SU-DHL-6 (cell line): Measurements from ENCODE around the gene KCNH1.

ENCODE experiments used
- H2AFZ ChIP-seq: fragments of 200-600 bp; sonication (generic); 2 replicates; pipeline ENCODE4 v1.6.1; 2014; ENCODE audit warnings: low read depth, mild to moderate bottlenecking, moderate library complexity, mixed read lengths, antibody characterized with exemption, low read length; ENCODE audit not compliant: severe bottlenecking
- H3F3A ChIP-seq: fragments of 200-600 bp; shearing (Covaris generic); 2 replicates; pipeline ENCODE4 v1.6.0; 2016; ENCODE audit warnings: antibody characterized with exemption, mild to moderate bottlenecking; ENCODE audit not compliant: insufficient read depth
- H3K27ac ChIP-seq: fragments of 200-600 bp; sonication (generic); 2 replicates; pipeline ENCODE4 v1.5.1; 2016; ENCODE audit warnings: low read depth, mild to moderate bottlenecking, low read length, moderate library complexity, mixed read lengths
- H3K27me3 ChIP-seq: fragments of 200-600 bp; sonication (generic), shearing (Covaris generic); 2 replicates; pipeline ENCODE4 v1.6.0; 2014; ENCODE audit warnings: mild to moderate bottlenecking, low read length
- H3K36me3 ChIP-seq: fragments of 200-600 bp; sonication (generic); 2 replicates; pipeline ENCODE4 v1.6.1; 2014; ENCODE audit warnings: mild to moderate bottlenecking, low read length, mixed read lengths
- H3K4me2 ChIP-seq: fragments of 300-600, 200-600 bp; shearing (Covaris generic), sonication (generic); 2 replicates; pipeline ENCODE4 v1.6.0; 2014; ENCODE audit warnings: low read length, low read depth, mild to moderate bottlenecking; ENCODE audit not compliant: poor library complexity, severe bottlenecking
- H3K4me3 ChIP-seq: fragments of 200-600 bp; sonication (generic); 2 replicates; pipeline ENCODE4 v1.5.1; 2014; ENCODE audit warnings: antibody characterized with exemption, low read length, mild to moderate bottlenecking, mixed read lengths; ENCODE audit not compliant: insufficient read depth, poor library complexity, severe bottlenecking
- H3K79me2 ChIP-seq: fragments of 200-600 bp; sonication (generic); 2 replicates; pipeline ENCODE4 v1.6.1; 2014; ENCODE audit warnings: mild to moderate bottlenecking, low read length, moderate library complexity; ENCODE audit not compliant: insufficient read depth
- H3K9ac ChIP-seq: fragments of 200-600 bp; sonication (generic); 2 replicates; pipeline ENCODE4 v1.7.0; 2014; ENCODE audit warnings: mild to moderate bottlenecking, low read length
- H3K9me2 ChIP-seq: fragments of 200-600 bp; sonication (generic); replicated peaks from 2 replicates; pipeline ENCODE4 v1.6.1; 2014; ENCODE audit warnings: low read length; ENCODE audit not compliant: insufficient read depth
- H3K9me3 ChIP-seq: fragments of 200-600 bp; sonication (generic); 2 replicates; pipeline ENCODE4 v1.6.1; 2014; ENCODE audit warnings: low read length, mixed read lengths; ENCODE audit not compliant: insufficient read depth
- H4K20me1 ChIP-seq: fragments of 200-600 bp; sonication (generic); 2 replicates; pipeline ENCODE4 v1.6.1; 2014; ENCODE audit warnings: low read depth, mild to moderate bottlenecking, antibody characterized with exemption, low read length, moderate library complexity, mixed read lengths
- EZH2phosphoT487 ChIP-seq: fragments of 200-600 bp; sonication (generic), shearing (Covaris generic); conservative IDR thresholded peaks from 2 replicates; pipeline ENCODE4 v1.6.1; 2018; ENCODE audit warnings: mild to moderate bottlenecking, antibody characterized with exemption, low read length, moderate library complexity, mixed read lengths
- TF ChIP-seq, protein P1 (sequence below): fragments of 200-600 bp; sonication (generic); IDR thresholded peaks from one replicate; pipeline ENCODE4 v1.5.1; 2017; ENCODE audit warnings: antibody characterized with exemption, mild to moderate bottlenecking, low read length, moderate library complexity; ENCODE audit not compliant: insufficient read depth, poor library complexity, severe bottlenecking

Gene KCNH1

GRCh38 chr1:211153932-211154331, 20.0 kb upstream of the KCNH1 start:
- Histone ChIP-seq H3K27me3 (no peaks in the 10 kb centered on the region), H3K9me2 (no peaks in the 10 kb centered on the region), H4K20me1 (no peaks in the 10 kb centered on the region), H3F3A (no peaks in the 10 kb centered on the region), H3K9ac (no peak overlapping the region), H3K4me3 (no peak overlapping the region), H3K79me2 (no peaks in the 10 kb centered on the region), H3K27ac (no peak overlapping the region), H2AFZ (no peak overlapping the region), H3K4me2 (no peak overlapping the region), H3K36me3 (no peaks in the 10 kb centered on the region), H3K9me3 (no peaks in the 10 kb centered on the region)
- TF ChIP-seq, protein P1, sequence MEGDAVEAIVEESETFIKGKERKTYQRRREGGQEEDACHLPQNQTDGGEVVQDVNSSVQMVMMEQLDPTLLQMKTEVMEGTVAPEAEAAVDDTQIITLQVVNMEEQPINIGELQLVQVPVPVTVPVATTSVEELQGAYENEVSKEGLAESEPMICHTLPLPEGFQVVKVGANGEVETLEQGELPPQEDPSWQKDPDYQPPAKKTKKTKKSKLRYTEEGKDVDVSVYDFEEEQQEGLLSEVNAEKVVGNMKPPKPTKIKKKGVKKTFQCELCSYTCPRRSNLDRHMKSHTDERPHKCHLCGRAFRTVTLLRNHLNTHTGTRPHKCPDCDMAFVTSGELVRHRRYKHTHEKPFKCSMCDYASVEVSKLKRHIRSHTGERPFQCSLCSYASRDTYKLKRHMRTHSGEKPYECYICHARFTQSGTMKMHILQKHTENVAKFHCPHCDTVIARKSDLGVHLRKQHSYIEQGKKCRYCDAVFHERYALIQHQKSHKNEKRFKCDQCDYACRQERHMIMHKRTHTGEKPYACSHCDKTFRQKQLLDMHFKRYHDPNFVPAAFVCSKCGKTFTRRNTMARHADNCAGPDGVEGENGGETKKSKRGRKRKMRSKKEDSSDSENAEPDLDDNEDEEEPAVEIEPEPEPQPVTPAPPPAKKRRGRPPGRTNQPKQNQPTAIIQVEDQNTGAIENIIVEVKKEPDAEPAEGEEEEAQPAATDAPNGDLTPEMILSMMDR: no peak
- TF ChIP-seq EZH2phosphoT487: no peak

DNA sequence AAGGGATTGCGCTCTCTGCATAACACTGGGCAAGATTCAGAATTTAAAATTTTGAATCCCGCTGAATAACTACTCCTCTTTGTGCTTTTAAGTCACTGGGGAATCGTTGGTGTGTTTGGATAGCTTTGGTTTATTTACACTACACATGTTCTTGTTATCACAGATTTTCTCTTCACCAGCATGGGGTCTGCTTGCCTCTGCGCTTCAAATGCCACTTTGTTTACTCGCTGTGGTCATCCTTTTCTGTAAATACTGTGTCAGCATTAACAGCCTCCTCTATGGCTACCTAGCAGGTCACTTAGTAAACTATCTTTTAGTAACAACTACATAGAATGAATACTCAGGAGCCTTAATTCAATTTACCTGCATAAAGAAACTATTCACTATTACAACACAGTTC, 14.4 kb upstream of the KCNH1 start:
- H3K4me3 ChIP-seq: no peak overlapping the region
- no peak overlapping the region for H3K9ac ChIP-seq
- H3K36me3 ChIP-seq: no peaks in the 10 kb centered on the region
- no peak overlapping the region for H3K4me2 ChIP-seq
- H3F3A ChIP-seq: no peaks in the 10 kb centered on the region
- no peak overlapping the region for H3K27ac ChIP-seq
- H2AFZ ChIP-seq: no peak overlapping the region
- TF ChIP-seq, protein P1: no peak
- TF ChIP-seq EZH2phosphoT487: no peak
- no peaks in the 10 kb centered on the region for H3K9me3 ChIP-seq
- H3K9me2 ChIP-seq: no peaks in the 10 kb centered on the region
- H3K79me2 ChIP-seq: no peaks in the 10 kb centered on the region
- no peaks in the 10 kb centered on the region for H3K27me3 ChIP-seq
- no peaks in the 10 kb centered on the region for H4K20me1 ChIP-seq

GRCh38 chr1:211145944-211146343, 12.0 kb upstream of the KCNH1 start:
- TF ChIP-seq EZH2phosphoT487: no peak
- TF ChIP-seq, protein P1: no peak
- Histone ChIP-seq H3K4me2 (no peak overlapping the region), H3K79me2 (no peaks in the 10 kb centered on the region), H4K20me1 (no peaks in the 10 kb centered on the region), H3K9me2 (no peaks in the 10 kb centered on the region), H2AFZ (no peak overlapping the region), H3K4me3 (no peak overlapping the region), H3F3A (no peaks in the 10 kb centered on the region), H3K9ac (no peak overlapping the region), H3K27ac (no peak overlapping the region), H3K27me3 (no peaks in the 10 kb centered on the region), H3K9me3 (no peaks in the 10 kb centered on the region), H3K36me3 (no peaks in the 10 kb centered on the region)
